ENCODE measurements around the gene SF3A2.

SF3A2 gene

GRCh38 chr19:2207008-2207407 is 29.6 kb upstream of the SF3A2 start:
- no peak overlapping the region for H3K4me3 ChIP-seq (ENCODE audit: low read depth, low read length)
- TF ChIP-seq CTCF (IDR thresholded peaks at IDR 0.05; ENCODE audit: control insufficient read depth, extremely low read depth, insufficient read depth), result no peak
- DNase-seq (ENCODE audit: low read depth), result no peak

GRCh38 chr19:2207991-2208860 is 28.4 kb upstream of the SF3A2 start:
- no peak overlapping the region for H3K4me3 ChIP-seq (ENCODE audit: low read depth, low read length)
- no peak for TF ChIP-seq CTCF (IDR thresholded peaks at IDR 0.05; ENCODE audit: control insufficient read depth, extremely low read depth, insufficient read depth)
- DNase-seq (ENCODE audit: low read depth), result no peak

DNA sequence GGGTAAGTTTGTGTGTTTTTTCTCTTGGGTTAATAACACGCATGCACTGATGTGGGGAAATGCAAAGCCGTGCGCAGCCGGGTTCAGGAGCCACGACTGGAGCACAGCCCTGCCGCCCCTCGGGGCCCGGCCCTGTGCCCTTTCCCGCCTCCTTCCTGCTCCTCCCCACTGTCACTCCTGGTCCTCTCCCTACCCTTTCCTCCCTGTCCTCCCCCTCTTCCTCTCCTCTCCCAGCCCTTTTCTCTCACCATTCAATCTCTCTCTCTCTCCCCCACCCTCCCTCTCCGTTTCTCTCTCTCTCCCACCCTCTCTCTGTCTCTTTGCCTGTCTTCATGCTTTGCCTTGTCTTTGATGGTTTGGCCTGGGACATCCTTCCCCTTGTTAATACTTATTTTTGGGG is 27.6 kb upstream of the SF3A2 start:
- H3K4me3 ChIP-seq (ENCODE audit: low read depth, low read length), result no peak overlapping the region
- TF ChIP-seq CTCF (IDR thresholded peaks at IDR 0.05; ENCODE audit: control insufficient read depth, extremely low read depth, insufficient read depth), result no peak
- no peak for DNase-seq (ENCODE audit: low read depth)

DNA sequence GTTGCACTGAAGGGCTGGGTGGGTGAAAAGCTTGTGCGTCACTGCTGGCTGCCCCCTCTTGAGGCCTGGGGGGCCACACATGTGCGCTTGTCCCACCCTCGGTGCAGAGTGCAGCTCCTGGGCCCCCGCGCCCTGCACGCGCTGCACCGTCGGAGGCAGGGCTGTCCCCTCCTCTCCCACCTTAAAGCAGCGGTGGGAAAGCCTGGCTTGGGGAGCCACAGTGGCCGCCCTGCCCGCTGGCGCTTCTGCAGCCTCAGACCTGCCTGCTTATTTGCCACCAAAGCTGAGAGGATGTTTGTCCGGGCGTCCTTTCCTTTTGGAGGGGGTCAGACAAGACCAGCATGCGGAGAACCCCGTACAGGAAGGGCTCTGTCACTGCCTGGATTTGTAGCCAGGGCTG is 27.2 kb upstream of the SF3A2 start:
- no peak overlapping the region for H3K4me3 ChIP-seq (ENCODE audit: low read depth, low read length)
- TF ChIP-seq CTCF (IDR thresholded peaks at IDR 0.05; ENCODE audit: control insufficient read depth, extremely low read depth, insufficient read depth), result no peak
- DNase-seq (ENCODE audit: low read depth), result no peak

- no peak overlapping the region for H3K4me3 ChIP-seq (ENCODE audit: low read depth, low read length)
- no peak for DNase-seq (ENCODE audit: low read depth)
- no peak for TF ChIP-seq CTCF (IDR thresholded peaks at IDR 0.05; ENCODE audit: control insufficient read depth, extremely low read depth, insufficient read depth)
Measured at GRCh38 chr19:2210206-2210605, 26.4 kb upstream of the SF3A2 start.

- H3K4me3 ChIP-seq (ENCODE audit: low read depth, low read length), result no peak overlapping the region
- DNase-seq (ENCODE audit: low read depth), result no peak
- no peak for TF ChIP-seq CTCF (IDR thresholded peaks at IDR 0.05; ENCODE audit: control insufficient read depth, extremely low read depth, insufficient read depth)
Measured at GRCh38 chr19:2210987-2211740, 25.5 kb upstream of the SF3A2 start.
